Thyroid gland (tissue), 4 donors: ENCODE data around the gene VWC2. TPM values are rescaled to one million over a fixed set of nuclear protein-coding genes. Genes with fewer than 3 reads are reported as not detected.

ENCODE experiments used
- DNase-seq, 2 donors: peaks; one replicate each; pipeline ENCODE4 v3.0.0-alpha.2; 2019
- H3K27ac ChIP-seq, 3 donors: fragments of 200-600 bp; sonication (generic); 1 replicate in 2 of 3; 2 replicates in 1 of 3; pipeline ENCODE4 v1.5.1; 2016 to 2019; ENCODE audit warnings: mild to moderate bottlenecking in 1 of 3, moderate library complexity in 1 of 3
- H3K27me3 ChIP-seq: fragments of 200-600 bp; sonication (generic); one replicate; pipeline ENCODE4 v1.5.1; 2019
- H3K36me3 ChIP-seq, 2 donors: fragments of 200-600 bp; sonication (generic); one replicate each; pipeline ENCODE4 v1.5.1; 2016 to 2019
- H3K4me1 ChIP-seq, 2 donors: fragments of 200-600 bp; sonication (generic); one replicate each; pipeline ENCODE4 v1.5.1; 2017 to 2019
- H3K4me3 ChIP-seq, 3 donors: fragments of 200-600 bp; sonication (generic); replicated peaks in 1 of 3; 1 replicate in 2 of 3; 2 replicates in 1 of 3; pipeline ENCODE4 v1.5.1; 2016; ENCODE audit warnings: mild to moderate bottlenecking in 1 of 3
- H3K9me3 ChIP-seq: fragments of 200-600 bp; sonication (generic); one replicate; pipeline ENCODE4 v1.5.1; 2017
- CTCF ChIP-seq, 6 experiments: fragments of 200-600 bp in 3 of 6; fragments of 450-650 bp in 3 of 6; sonication (generic) in 3 of 6; IDR thresholded peaks; one replicate each; pipeline ENCODE4 v1.5.1; 2016 to 2019; ENCODE audit warnings: antibody characterized with exemption in 6 of 6, mild to moderate bottlenecking in 2 of 6, inconsistent platforms in 1 of 6, moderate library complexity in 1 of 6
- POLR2A ChIP-seq, 2 donors: fragments of 450-650 bp; IDR thresholded peaks; one replicate each; pipeline ENCODE4 v1.6.1; 2017; ENCODE audit warnings: antibody characterized with exemption in 2 of 2, mild to moderate bottlenecking in 2 of 2, moderate library complexity in 1 of 2
- WGBS, 2 donors: methylation state at CpG; one replicate each; pipeline ENCODE4 v1.1.5; 2017; 5-methylcytosine and 5-hydroxymethylcytosine counted together
- intact Hi-C: fragments of 100-400 bp; cut with DNase I; formaldehyde crosslinking; loops from one replicate; pipeline ENCODE4 v1.15.1; 2023
- total RNA-seq, 4 donors: library from RNA; depleted of rRNA; stranded (reverse); fragments of >200 nt; gene quantifications; one replicate each; pipeline ENCODE4 v1.2.3, GENCODE V29; 2016

Gene VWC2
- total RNA-seq, 4 donors from 2014 or later: 0.25 to 0.63 TPM; not detected in 2

GRCh38 chr7:49876202-49876601 is 102.8 kb downstream of the VWC2 start:
- no peak overlapping the region for H3K27ac ChIP-seq
- no peak overlapping the region for H3K4me3 ChIP-seq
- 89 to 90% methylated on average over 3 of the region's 3 CpGs for WGBS, 2 donors
- H3K27me3 ChIP-seq: no peaks in the 10 kb centered on the region
- no peaks in the 10 kb centered on the region for H3K4me1 ChIP-seq
- no peak for TF ChIP-seq POLR2A (IDR thresholded peaks at IDR 0.05)
- no peak for TF ChIP-seq CTCF (IDR thresholded peaks at IDR 0.05)
- no peaks in the 10 kb centered on the region for H3K36me3 ChIP-seq
- no peaks in the 10 kb centered on the region for H3K9me3 ChIP-seq
- intact Hi-C loops: no loop called here
- DNase-seq: no peak

GRCh38 chr7:49878089-49878488 is 104.7 kb downstream of the VWC2 start:
- WGBS, 2 donors: 25 to 61% methylated on average over 2 of the region's 2 CpGs
- H3K4me1 ChIP-seq: no peaks in the 10 kb centered on the region
- no peak for TF ChIP-seq CTCF (IDR thresholded peaks at IDR 0.05)
- no peak for TF ChIP-seq POLR2A (IDR thresholded peaks at IDR 0.05)
- intact Hi-C loops: no loop called here
- no peak overlapping the region for H3K27ac ChIP-seq
- no peak overlapping the region for H3K4me3 ChIP-seq
- H3K36me3 ChIP-seq: no peaks in the 10 kb centered on the region
- no peaks in the 10 kb centered on the region for H3K9me3 ChIP-seq
- DNase-seq: no peak
- H3K27me3 ChIP-seq: no peaks in the 10 kb centered on the region

- no peak overlapping the region for H3K27ac ChIP-seq
- H3K36me3 ChIP-seq: no peaks in the 10 kb centered on the region
- no peak for DNase-seq
- intact Hi-C loops: no loop called here
- TF ChIP-seq CTCF (IDR thresholded peaks at IDR 0.05) (no peak), POLR2A (IDR thresholded peaks at IDR 0.05) (no peak)
- H3K9me3 ChIP-seq: no peaks in the 10 kb centered on the region
- 61 to 65% methylated on average over 3 of the region's 3 CpGs for WGBS, 2 donors
- no peaks in the 10 kb centered on the region for H3K27me3 ChIP-seq
- H3K4me3 ChIP-seq: no peak overlapping the region
- no peaks in the 10 kb centered on the region for H3K4me1 ChIP-seq
These were observed 105.2 kb downstream of the VWC2 start for GRCh38 chr7:49878627-49879026.

DNA sequence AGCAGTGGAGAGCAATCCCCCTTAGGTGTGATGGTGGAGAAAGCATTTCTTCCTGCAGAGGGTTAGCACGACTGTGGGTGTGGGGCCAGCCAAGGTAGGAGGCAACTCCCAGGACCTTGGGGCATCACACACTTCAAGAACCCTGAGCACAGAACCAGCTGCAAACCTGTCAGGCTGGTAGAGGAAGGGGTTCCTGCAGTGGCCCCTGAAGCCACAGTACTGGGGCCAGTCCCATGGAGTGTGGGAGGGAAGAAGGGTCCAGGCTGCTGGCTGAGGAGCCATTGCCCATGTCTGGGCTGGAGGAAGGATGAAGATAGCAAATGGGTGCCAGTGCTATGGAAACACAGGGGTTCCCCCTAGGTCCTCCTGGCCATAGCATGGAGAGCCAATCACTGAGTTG is 110.5 kb downstream of the VWC2 start:
- H3K36me3 ChIP-seq: no peaks in the 10 kb centered on the region
- no peaks in the 10 kb centered on the region for H3K27me3 ChIP-seq
- intact Hi-C loops: no loop called here
- TF ChIP-seq CTCF (IDR thresholded peaks at IDR 0.05) (no peak), POLR2A (IDR thresholded peaks at IDR 0.05) (no peak)
- no peaks in the 10 kb centered on the region for H3K9me3 ChIP-seq
- H3K4me3 ChIP-seq: no peak overlapping the region
- WGBS, 2 donors: 81 to 91% methylated on average over 1 of the region's 1 CpG
- no peak overlapping the region for H3K27ac ChIP-seq
- H3K4me1 ChIP-seq: no peaks in the 10 kb centered on the region
- no peak for DNase-seq

DNA sequence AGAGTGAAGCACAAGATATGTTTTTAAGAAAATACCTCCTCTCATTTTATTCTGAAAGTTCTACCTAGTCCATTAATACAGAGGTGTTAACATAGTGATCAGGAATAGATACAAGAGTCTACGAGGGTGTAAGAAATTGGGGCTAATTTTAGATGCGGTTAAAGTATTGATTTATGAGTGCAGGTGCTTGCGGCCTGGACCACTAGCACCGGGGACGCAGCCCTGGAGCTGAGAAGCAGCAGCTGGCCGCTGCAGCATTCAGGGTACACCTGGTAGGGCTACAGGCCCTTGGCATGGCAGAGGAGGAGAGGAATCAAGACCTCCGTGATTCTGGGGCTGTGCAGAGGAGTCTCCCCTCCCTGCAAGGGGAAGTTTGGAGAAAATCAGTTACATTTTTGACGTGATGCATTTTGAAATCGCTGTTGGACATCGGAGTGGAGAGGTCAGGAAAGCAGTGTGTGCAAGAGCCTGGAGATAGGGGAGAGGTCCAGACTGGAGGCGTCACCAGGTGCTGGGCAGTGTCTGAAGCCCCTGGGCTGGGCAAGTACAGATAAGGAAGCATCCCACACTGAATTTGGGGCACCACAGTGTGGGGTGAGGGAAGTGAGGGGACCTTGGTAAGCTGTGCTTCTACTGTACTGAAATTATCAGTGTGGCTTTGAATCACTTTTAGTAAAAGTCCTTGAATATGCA is 112.3 kb downstream of the VWC2 start:
- Histone ChIP-seq H3K4me1 (no peaks in the 10 kb centered on the region), H3K9me3 (no peaks in the 10 kb centered on the region), H3K36me3 (no peaks in the 10 kb centered on the region), H3K27me3 (no peaks in the 10 kb centered on the region), H3K4me3 (no peak overlapping the region), H3K27ac (no peak overlapping the region)
- no peak for DNase-seq
- WGBS, 2 donors: 85 to 86% methylated on average over 11 of the region's 11 CpGs
- intact Hi-C loops: no loop called here
- TF ChIP-seq POLR2A (IDR thresholded peaks at IDR 0.05) (no peak), CTCF (IDR thresholded peaks at IDR 0.05) (no peak)
